GM21528 (cell line): ENCODE results near the gene PNLIPRP3.

Experiments
- ATAC-seq: cut with Tn5 transposase; IDR thresholded peaks from one replicate; pipeline ENCODE4 v1.9.1; 2021; ENCODE audit warnings: mild to moderate bottlenecking, moderate library complexity; ENCODE audit not compliant: unreplicated experiment, low FRiP score

The PNLIPRP3 gene

GRCh38 chr10:116489460-116489859 lies 61.8 kb downstream of the PNLIPRP3 start:
- ATAC-seq, result no peak

DNA sequence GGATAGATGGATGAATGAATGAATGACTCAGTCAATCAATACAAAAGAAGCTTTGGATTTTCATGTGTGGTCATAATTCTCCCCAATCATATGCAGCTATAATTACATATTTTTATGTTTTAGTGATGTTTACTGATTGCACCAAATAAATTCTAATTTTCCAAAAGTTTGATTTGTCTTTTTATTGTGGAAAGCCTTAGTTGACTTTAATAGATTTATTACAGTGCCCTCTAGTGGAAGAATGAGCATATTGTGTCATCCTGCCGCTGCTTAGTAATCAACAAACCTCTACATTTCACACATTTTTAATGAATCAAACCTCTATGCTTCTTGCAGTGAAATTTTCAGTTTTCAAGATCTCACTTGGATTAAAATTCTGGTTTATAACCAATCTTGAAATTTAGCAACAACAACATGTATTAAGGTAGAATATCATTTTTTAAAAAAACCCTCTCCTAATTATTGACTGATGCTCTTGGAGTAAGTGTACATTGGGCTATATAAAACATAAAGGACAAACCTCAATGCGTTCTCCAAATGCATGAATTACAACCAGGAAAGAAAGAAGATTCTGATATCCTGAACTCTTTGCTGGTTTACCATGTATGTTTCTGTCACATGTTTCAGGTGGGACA lies 62.5 kb downstream of the PNLIPRP3 start:
- no peak for ATAC-seq

GRCh38 chr10:116504786-116505185 lies 77.1 kb downstream of the PNLIPRP3 start:
- no peak for ATAC-seq

DNA sequence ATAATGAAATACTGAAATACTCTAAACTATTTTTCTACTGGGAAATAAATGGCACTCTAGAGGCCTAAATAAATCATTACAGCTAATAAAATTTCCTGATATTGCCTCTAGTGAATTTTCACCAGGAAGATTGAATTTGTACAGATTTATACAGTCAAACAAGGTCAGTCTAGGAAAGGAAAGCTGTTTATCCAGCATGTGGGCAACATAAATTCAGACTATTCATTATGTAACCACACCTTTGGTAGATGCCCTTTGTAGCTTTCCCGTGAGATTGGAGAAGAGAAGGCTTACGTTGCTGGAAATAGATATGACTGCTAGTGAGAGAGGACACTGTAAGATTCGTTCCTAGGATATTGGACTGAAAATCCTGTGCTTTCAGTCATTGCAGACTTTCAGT lies 82.9 kb downstream of the PNLIPRP3 start:
- ATAC-seq, result no peak

DNA sequence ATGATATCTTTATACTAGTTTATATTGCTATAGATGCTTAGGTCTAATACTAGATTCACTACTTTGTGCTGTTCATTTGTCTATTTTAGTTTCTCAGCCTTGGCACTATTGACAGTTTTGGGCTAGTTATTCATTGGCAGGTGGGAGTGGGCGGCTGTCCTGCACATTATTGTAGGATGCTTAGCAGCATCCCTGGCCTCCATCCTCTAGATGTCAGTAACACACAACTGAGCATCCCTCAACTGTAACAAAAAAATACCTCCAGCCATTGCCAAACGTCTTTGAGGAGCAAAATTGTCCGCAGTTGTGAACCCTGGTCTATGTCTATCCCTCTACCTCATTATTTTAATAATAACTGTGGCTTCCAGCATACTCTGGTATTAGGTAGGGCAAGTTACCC lies 83.7 kb downstream of the PNLIPRP3 start:
- no peak for ATAC-seq

- no peak for ATAC-seq
These were observed 94.0 kb downstream of the PNLIPRP3 start for GRCh38 chr10:116521424-116522290.

GRCh38 chr10:116522803-116523381 lies 95.2 kb downstream of the PNLIPRP3 start:
- no peak for ATAC-seq

GRCh38 chr10:116524736-116525135 lies 97.1 kb downstream of the PNLIPRP3 start:
- ATAC-seq, result no peak

DNA sequence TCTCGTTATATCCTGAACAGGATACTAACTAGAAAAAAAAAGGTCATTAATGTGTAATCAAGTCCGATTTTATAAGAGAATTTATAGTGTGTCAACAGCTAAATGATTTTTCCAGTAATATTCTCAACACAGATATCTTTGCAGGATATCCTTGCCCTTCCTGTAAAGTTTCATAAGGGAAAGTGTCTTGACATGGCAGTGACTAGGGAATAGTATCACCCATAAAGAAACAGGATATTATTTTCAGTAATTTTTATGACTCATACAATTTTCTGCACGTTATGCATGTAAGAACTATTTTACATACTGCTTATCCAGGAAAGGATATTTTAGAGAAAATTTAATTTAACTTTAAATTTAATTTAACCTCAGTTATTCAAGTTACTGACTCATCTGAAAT lies 98.6 kb downstream of the PNLIPRP3 start:
- no peak for ATAC-seq
